ENCODE results near the gene KRT13.

KRT13 gene

GRCh38 chr17:41452281-41452680 is 53.1 kb downstream of the KRT13 start:
- H3K27ac ChIP-seq: no peak overlapping the region
- TF ChIP-seq, protein P1, sequence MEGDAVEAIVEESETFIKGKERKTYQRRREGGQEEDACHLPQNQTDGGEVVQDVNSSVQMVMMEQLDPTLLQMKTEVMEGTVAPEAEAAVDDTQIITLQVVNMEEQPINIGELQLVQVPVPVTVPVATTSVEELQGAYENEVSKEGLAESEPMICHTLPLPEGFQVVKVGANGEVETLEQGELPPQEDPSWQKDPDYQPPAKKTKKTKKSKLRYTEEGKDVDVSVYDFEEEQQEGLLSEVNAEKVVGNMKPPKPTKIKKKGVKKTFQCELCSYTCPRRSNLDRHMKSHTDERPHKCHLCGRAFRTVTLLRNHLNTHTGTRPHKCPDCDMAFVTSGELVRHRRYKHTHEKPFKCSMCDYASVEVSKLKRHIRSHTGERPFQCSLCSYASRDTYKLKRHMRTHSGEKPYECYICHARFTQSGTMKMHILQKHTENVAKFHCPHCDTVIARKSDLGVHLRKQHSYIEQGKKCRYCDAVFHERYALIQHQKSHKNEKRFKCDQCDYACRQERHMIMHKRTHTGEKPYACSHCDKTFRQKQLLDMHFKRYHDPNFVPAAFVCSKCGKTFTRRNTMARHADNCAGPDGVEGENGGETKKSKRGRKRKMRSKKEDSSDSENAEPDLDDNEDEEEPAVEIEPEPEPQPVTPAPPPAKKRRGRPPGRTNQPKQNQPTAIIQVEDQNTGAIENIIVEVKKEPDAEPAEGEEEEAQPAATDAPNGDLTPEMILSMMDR (conservative IDR thresholded peaks at IDR 0.05): no peak
- no peak for TF ChIP-seq ZFX (IDR thresholded peaks at IDR 0.05)

- H3K27ac ChIP-seq: no peak overlapping the region
- TF ChIP-seq, protein P1 (conservative IDR thresholded peaks at IDR 0.05): no peak
- no peak for TF ChIP-seq ZFX (IDR thresholded peaks at IDR 0.05)
These were observed 54.2 kb downstream of the KRT13 start for GRCh38 chr17:41451154-41451728.
